Caki2 (cell line): ENCODE data around the gene NOP56. TPM values are rescaled to one million over a fixed set of nuclear protein-coding genes. Genes with fewer than 3 reads are reported as not detected.

ENCODE experiments used
- DNase-seq: peaks from one replicate; pipeline ENCODE4 v3.0.0-alpha.2; 2015; ENCODE audit warnings: low read depth
- in situ Hi-C: cut with HindIII; loops from 2 replicates; pipeline ENCODE4 v1.10.0; 2016; ENCODE audit warnings: low sequenced_read_pairs, low pct_unique_long_range_greater_than_20kb, mixed read lengths
- total RNA-seq: library from RNA; depleted of rRNA; stranded (reverse); fragments of >200 nt; shearing (Covaris generic); gene quantifications from 2 replicates; pipeline ENCODE4 v1.2.3, GENCODE V29; 2014; ENCODE audit warnings: low replicate concordance; rRNA removed

NOP56 gene, protein sequence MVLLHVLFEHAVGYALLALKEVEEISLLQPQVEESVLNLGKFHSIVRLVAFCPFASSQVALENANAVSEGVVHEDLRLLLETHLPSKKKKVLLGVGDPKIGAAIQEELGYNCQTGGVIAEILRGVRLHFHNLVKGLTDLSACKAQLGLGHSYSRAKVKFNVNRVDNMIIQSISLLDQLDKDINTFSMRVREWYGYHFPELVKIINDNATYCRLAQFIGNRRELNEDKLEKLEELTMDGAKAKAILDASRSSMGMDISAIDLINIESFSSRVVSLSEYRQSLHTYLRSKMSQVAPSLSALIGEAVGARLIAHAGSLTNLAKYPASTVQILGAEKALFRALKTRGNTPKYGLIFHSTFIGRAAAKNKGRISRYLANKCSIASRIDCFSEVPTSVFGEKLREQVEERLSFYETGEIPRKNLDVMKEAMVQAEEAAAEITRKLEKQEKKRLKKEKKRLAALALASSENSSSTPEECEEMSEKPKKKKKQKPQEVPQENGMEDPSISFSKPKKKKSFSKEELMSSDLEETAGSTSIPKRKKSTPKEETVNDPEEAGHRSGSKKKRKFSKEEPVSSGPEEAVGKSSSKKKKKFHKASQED
- total RNA-seq: 214 and 336 TPM in 2 replicates

DNA sequence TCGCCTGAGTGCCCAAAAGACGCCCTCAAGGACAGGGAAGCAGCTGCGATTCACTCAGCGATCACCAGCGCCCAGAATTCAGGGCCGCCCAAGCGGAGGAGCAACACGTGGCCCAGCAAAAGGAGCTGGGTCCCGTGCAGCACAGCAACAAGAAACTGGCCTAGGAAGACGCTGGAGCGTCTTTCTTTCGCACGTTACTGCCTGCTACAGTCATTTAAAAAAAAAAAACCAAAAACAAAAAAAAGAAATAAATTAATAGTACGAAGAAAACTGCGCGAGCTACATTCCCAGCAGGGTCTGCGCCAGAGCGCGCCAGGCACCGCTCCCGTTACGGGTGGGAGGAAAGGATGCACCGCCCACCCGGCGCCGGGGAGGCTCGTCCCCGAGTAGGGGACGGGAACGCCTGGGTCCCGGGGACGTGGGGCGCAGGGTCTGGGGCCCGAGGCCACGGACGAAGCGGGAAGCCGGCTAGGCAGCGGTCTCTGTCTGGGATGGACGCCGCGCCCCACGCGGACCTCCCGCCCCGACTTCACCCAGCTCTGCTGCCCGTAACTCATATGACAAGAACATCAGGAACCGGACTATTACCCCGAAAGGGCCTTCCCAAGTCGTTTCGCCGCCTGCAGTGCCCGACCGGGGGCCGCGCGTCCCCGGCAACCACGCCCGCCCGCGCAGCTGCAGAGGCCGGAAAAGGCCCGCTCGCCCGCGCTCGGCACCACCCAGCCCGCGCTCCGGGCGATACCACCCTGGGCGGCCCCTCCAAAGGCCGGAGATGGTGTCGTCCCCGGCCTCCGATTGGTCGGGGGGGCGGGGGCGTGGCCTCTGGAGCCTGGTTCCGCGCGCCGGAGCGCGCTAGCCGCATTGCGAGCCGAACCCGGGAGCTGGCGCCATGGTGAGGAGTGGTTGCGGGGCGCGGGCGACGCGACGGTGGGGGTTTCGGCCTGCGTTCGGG is at the start of gene NOP56:
NOP56 (plus strand) TSS at position 861 of the 952 bp plus-strand sequence; CDS start at position 890, 29 bp downstream.
- in situ Hi-C loops: no loop called here
- DNase-seq: peak; percentile 93

DNA sequence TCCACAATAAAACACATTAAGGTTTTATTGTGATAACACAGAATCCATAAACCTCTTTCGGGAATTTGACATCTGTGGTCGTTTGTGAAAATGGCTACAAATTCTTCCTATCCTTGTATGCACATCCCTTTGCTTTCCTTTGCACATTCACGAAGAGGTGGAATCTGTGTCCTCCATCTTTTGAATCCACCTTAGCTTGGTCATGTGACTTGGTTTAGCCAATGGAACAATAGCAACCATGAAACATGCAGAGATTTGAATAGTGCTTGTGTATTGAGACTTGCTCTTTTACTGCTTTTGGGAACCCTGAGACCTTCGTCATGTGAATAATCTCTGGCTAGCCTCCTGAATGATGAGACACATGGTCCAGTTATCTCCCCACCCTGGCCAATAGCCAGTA is 49.7 kb upstream of the NOP56 start:
- in situ Hi-C loops: no loop called here
- no peak for DNase-seq

DNA sequence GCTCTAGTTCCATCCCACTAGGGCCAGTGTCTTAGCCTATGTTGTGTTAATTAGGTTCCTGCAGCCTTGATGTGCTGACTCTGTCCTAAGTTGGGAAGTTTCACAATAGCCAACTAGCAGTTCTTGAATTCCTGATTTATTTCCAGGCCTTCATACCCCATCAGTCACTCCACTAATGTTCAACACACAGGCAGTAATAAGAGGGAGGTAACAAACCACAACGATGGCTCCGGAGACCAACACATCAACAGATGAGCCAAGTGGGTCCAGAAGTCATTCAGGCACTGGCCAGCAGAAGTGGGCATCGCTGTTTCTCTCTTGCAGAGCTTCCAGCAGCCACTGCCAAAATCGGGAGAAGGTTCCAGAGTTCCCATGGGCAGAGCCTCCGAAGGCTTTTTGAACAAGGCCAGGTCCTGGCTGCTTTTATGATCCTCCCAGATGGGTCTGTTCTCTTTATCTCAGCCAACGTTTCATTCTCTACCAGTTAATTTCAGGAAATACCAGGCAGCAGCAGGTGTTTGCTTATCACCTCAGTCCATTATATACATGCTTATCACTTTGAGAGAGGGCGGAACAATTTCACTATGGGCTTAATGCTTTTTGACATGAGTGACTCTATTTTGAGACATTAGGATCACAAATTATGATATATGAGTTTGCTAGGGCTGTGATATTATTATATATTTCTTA is 48.5 kb upstream of the NOP56 start:
- in situ Hi-C loops: no loop called here
- DNase-seq: no peak

DNA sequence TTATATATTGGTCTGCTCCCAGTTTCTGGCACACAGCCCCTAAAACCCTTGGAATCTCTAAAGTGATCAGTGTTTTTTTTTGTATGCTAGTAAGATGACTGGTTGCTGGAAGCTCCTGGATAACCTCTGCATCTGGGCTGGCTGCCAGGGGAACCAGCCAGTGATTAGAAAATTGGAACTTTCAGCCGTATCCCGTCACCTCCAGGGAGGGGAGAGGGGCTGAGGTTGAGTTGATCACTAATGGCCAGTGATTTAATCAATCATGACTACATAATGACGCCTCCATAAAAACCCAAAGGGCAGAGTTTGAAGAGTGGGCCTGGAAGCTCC is 48.0 kb upstream of the NOP56 start:
- in situ Hi-C loops: no loop called here
- no peak for DNase-seq

DNA sequence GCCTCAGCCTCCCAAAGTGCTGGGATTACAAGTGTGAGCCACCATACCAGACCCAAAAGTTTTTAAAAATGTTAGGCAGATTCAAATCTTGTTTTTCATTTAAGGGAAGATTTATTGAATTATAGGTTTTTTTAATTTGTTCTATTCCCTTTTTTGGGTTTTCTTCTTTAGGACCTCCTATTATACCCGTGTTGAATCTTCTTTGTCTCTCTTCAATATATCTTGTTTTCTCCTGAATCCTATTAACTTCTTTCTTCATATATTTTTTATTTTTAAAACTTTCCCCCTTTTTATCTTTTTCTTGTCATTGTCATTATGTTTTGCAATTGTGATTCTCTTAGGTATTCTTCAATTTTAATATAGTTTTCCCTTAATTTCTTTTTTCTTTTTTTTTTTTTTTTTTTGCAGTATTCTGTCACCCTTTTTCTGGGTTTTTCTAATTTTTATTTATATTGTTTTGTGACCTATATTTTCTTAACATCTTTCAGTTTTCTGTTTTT is 45.9 kb upstream of the NOP56 start:
- in situ Hi-C loops: no loop called here
- no peak for DNase-seq

DNA sequence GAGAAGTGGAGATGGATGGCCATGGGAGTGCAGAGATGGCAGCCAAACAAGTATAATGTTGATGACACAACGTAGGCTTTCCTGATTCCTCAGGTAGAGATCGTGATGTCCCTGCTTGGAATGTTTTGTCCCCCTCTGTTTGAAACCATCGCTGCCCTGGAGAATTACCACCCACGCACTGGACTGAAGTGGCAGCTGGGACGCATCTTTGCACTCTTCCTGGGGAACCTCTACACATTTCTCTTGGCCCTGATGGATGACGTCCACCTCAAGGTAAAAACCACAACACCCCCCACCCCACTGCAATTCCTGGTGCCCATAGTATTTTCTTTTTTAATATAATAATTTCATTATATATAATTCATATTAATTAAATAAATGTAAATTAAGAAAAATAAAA is 42.1 kb upstream of the NOP56 start:
- DNase-seq: no peak
- in situ Hi-C loops: no loop called here

DNA sequence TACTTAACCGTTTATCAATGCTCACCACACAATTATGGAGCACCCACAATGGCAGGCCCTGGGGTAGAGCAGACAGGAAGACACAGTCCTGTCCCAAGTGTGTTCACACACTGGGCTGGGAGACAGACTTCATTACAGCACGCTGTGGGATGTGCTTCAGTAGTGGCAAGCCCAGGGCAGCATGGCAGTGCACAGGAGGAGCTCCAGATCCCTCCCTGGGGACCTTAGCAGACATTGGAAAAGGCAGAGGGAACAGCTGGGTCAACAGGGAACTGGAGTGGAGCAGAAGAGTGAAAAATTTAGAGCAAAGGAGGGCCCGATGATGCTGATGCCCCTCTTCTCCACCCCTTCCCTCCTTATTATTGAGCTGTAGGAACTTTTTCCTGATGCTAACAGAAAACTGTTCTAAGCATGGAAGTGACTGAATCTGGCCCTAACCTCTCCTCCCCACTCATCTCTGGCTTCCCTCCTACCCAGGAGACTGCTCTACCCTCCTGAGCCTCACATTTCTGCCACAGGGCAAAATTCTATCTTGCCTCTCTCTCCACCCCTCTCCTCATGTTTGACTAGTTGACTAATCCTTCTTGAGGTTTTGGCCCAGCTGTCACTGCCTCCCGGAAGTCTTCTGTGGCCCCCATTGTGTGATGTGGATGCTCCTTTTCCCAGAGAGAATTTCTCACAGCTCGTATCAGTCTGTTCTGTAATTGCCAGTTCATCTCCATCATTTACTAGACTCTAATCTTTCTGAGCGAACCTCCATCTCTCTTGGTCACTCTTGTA is 41.3 kb upstream of the NOP56 start:
- no peak for DNase-seq
- in situ Hi-C loops: no loop called here

DNA sequence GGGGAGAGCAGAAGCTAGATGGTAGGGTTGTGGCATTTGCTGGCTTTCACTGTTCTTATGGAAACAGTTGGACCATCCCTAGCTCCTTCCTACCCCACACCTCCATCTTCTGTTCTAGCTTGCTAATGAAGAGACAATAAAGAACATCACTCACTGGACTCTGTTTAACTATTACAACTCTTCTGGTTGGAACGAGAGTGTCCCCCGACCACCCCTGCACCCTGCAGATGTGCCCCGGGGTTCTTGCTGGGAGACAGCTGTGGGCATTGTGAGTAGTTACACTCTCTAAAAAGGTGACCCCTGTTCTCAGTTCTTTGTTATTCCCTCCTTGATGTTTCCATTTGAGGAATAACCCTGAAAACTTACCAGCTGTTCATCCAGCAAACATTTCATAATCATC is 40.4 kb upstream of the NOP56 start:
- DNase-seq: no peak
- in situ Hi-C loops: no loop called here

DNA sequence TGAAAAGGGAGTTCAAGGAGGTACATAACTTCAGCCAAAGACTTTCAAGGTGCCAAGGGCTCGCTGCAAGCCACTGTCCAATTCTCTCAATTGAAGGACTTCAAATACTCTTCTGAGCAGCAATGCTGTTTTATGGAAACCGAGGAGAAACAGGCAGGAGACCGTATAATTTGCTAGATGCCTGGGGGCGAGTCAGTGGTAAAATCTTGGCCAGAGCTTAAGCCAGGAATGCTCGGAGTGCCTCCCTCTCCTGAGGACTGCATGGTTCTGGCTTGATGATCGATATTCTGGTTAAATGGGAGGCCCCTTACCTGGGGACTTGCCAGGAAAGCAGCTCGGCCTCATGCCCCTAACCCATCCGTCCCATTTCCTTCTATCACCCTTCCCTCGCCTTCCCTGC is 35.8 kb upstream of the NOP56 start:
- in situ Hi-C loops: no loop called here
- no peak for DNase-seq

DNA sequence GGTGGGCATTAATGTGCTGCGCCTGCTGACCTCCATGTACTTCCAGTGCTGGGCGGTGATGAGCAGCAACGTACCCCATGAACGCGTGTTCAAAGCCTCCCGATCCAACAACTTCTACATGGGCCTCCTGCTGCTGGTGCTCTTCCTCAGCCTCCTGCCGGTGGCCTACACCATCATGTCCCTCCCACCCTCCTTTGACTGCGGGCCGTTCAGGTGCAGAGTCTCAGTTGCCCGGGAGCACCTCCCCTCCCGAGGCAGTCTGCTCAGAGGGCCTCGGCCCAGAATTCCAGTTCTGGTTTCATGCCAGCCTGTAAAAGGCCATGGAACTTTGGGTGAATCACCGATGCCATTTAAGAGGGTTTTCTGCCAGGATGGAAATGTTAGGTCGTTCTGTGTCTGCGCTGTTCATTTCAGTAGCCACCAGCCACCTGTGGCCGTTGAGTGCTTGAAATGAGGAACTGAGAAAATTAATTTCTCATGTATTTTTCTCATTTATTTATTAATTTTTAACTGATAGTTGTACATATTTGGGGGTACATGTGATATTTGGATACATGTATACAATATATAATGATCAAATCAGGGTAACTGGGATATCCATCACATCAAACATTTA is 35.2 kb upstream of the NOP56 start:
- no peak for DNase-seq
- in situ Hi-C loops: no loop called here

DNA sequence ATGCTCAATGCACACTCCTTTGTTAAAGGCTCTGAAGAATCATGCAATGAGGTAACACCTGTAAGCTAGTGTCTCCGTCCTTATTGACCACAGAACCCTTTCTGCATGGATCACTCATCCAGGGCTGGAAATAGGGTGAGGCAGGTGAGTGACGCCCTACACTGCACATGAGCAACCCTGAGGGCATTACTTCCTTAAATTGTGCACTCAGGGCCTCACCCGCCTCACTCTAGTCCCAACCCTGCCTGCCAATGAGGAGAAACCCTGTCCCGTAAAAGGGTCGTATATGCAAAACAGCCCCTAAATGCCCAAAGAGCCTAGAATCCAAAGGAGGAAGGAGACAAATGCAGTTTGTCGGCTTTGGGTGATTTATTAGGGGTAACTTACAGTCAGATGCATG is 33.6 kb upstream of the NOP56 start:
- in situ Hi-C loops: no loop called here
- DNase-seq: no peak

DNA sequence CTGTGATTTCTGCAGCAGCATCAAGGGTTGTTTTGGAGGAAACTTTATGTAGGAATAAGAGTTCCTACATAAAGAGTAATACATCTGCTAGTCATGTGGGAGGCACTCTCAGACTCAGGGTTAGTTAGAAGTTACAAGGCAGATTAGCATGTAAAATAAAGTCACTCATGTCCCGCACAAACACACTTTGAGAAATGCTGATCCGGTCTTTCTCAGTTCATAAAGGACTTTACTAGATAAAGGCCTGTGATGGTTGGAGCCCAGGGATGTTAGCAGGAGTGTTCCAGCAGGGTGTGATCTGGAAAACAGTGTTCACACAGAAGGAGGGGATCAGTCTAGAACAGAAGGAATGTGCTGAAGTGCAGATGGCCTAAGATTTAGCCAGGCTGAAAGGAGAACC is 33.1 kb upstream of the NOP56 start:
- no peak for DNase-seq
- in situ Hi-C loops: no loop called here

DNA sequence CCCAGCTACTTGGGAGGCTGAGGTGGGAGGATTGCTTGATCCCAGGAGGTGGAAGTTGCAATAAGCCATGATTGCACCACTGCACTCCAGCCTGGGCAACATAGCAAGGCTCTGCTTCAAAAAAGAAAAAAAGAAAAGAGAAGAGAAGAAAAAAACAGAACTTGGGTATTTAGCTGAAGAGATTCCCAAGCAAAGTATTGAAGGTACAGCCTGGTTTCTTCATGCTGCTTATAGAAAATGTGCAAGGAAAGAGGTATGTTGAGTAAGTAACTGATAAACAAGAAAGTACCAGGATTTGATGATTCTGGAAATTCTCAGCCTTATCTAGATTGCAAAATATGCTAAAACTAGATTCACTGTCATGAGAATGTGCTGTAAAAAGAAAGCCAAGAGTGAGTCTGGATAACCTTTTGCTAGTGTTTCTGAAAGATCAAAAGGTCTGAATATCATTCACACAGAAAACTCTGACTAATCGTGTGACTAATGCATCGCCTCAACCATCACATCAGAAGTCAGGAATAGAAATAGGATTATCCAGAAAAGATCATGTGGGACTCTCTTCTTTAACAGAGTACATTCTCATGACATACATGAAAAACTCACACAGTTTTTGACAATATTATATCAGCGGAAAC is 32.4 kb upstream of the NOP56 start:
- DNase-seq: peak; percentile 26
- in situ Hi-C loops: no loop called here

DNA sequence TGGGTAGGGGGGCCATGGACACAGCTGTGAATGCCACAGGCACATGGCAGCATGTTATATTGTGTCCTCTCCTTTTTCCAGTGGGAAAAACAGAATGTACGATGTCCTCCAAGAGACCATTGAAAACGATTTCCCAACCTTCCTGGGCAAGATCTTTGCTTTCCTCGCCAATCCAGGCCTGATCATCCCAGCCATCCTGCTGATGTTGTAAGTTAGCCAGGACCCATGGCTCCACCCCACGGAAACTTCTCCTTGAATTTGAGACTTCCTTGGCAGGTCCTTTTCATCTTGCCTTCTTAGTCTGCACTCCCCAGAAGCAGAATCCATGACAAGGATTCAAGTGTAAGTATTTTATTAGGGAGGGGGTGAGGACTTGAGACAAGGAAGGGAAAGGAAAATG is 28.2 kb upstream of the NOP56 start:
- DNase-seq: no peak
- in situ Hi-C loops: no loop called here

DNA sequence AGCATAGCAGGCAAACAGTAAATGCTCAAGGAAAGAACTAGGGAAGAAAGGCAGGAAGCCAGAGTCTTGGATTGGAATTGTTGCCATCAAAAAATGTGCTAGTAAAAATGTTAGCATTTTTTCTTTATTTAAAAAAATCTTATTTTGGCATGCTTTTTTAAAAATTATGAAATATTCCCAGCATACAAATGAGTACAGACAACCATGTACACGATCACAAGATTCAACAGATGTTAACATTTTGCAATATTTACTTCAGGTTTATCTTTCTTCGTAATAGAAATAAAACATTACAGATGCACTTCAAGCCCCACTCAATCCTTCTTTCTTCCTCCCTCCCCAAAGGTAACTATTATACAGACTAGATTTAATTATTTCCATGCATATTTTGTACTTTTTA is 27.4 kb upstream of the NOP56 start:
- in situ Hi-C loops: no loop called here
- no peak for DNase-seq

DNA sequence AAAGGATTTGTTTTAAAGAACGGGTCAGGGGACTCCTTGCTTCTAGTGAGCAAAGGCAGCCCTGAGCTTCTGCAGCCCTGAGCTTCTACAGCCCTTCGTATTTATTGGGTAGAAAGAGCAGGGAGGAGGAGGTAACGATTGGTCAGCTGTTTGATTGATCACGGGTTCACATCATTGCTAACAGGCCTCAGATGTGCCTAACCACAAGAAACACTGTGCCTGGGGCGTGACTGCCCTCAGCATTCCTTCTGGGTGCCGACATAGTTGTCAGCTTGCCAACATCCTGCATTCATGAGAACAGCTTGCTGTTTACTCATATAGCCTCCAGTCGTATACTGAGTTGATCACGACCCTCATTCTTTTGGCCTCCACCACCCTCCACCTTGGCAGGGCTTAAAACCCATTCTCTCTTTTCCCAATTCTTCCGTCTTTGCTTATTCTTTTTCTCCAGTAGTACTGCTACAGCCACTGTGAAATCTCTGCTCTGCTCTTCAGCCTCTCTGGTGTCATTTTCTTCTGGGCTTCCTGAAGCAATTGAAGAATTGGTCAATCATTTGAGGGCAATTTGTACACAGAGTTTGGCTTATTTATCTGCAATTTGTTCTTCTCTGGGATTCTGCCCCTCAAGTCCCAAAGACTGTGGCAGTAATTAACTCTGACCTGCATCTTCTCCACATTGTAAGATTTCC is 25.4 kb upstream of the NOP56 start:
- in situ Hi-C loops: no loop called here

More for the DNA sequence above, 25.4 kb upstream of the NOP56 start:
- DNase-seq: peak; percentile 68
